Neural progenitor cell (in vitro differentiated cells): ENCODE measurements around the gene RPS6KA2.

Source experiments
- CTCF ChIP-seq: fragments of 200-600 bp; sonication (generic); IDR thresholded peaks from 2 replicates; pipeline ENCODE4 v1.5.1; 2017; ENCODE audit warnings: antibody characterized with exemption, mild to moderate bottlenecking
- EZH2 ChIP-seq: fragments of 200-600 bp; sonication (generic); IDR thresholded peaks from 2 replicates; pipeline ENCODE4 v1.6.1; 2017; ENCODE audit warnings: antibody characterized with exemption, mild to moderate bottlenecking, moderate library complexity

GRCh38 chr6:166604911-166605310 is 22.1 kb downstream of the RPS6KA2 start:
- TF ChIP-seq CTCF, result no peak
- TF ChIP-seq EZH2, result no peak
